ENCODE data around the gene COX4I2.

GRCh38 chr20:31653561-31653960 lies 15.8 kb downstream of the COX4I2 start:
- TF ChIP-seq, protein P1, sequence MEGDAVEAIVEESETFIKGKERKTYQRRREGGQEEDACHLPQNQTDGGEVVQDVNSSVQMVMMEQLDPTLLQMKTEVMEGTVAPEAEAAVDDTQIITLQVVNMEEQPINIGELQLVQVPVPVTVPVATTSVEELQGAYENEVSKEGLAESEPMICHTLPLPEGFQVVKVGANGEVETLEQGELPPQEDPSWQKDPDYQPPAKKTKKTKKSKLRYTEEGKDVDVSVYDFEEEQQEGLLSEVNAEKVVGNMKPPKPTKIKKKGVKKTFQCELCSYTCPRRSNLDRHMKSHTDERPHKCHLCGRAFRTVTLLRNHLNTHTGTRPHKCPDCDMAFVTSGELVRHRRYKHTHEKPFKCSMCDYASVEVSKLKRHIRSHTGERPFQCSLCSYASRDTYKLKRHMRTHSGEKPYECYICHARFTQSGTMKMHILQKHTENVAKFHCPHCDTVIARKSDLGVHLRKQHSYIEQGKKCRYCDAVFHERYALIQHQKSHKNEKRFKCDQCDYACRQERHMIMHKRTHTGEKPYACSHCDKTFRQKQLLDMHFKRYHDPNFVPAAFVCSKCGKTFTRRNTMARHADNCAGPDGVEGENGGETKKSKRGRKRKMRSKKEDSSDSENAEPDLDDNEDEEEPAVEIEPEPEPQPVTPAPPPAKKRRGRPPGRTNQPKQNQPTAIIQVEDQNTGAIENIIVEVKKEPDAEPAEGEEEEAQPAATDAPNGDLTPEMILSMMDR (IDR thresholded peaks at IDR 0.05; ENCODE audit: extremely low read depth in 1 of 2, insufficient read depth in 1 of 2, low read depth in 1 of 2, low read length in 2 of 2): no peak
- no peak for TF ChIP-seq EZH2 (IDR thresholded peaks at IDR 0.05; ENCODE audit: borderline replicate concordance, low read depth, low read length, severe bottlenecking)
- TF ChIP-seq, protein P2, sequence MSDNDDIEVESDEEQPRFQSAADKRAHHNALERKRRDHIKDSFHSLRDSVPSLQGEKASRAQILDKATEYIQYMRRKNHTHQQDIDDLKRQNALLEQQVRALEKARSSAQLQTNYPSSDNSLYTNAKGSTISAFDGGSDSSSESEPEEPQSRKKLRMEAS (IDR thresholded peaks at IDR 0.05; ENCODE audit: insufficient read depth, insufficient read length): no peak
- TF ChIP-seq POLR2AphosphoS5 (IDR thresholded peaks at IDR 0.05; ENCODE audit: insufficient read depth, low read depth, low read length): no peak
- no peak for TF ChIP-seq POLR2A (IDR thresholded peaks at IDR 0.05; ENCODE audit: low read depth, low read length)
- no peak for TF ChIP-seq MYC (IDR thresholded peaks at IDR 0.05; ENCODE audit: low read depth, low read length)
- no peak for TF ChIP-seq FOS (IDR thresholded peaks at IDR 0.05; ENCODE audit: borderline replicate concordance, insufficient read depth, low read length)
- TF ChIP-seq GATA2 (IDR thresholded peaks at IDR 0.05; ENCODE audit: insufficient read depth, insufficient read length, low read depth, low read length): no peak
- no peak for TF ChIP-seq JUN (IDR thresholded peaks at IDR 0.05; ENCODE audit: borderline replicate concordance, insufficient read depth, insufficient read length, low read depth)
